ENCODE data around the gene TSPAN18.

DNA sequence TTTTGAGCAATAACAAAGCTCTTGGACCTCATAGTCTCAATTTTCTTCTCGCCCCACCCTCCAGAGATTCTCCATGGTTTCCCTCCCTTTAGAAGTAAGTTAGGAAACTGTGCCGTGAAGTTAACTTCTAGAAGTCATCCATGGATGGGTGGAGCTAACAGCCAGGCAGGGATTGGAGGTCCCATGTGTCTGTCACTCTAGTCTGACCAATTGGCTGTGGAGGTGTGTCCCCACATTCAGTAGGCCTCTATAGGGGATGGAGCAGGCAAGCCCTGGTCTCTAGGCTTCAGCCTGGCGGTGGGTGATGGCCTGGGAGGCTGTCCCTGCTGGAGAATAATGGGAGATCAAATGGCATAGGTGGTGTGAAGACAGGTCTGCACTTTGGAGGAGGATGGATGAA is 173.2 kb downstream of the TSPAN18 start:
- TF ChIP-seq CTCF (IDR thresholded peaks at IDR 0.05; ENCODE audit: insufficient read depth, low read depth, low read length) (no peak), EZH2 (IDR thresholded peaks at IDR 0.05; ENCODE audit: insufficient read depth, low read length) (no peak)
